ENCODE results near the gene MAP3K13.

MAP3K13 gene

GRCh38 chr3:185508335-185508991 lies 145.5 kb downstream of the MAP3K13 start:
- no peak for DNase-seq (ENCODE audit: low read depth)

GRCh38 chr3:185511711-185512110 lies 148.8 kb downstream of the MAP3K13 start:
- DNase-seq (ENCODE audit: low read depth): no peak

GRCh38 chr3:185517387-185518130 lies 154.6 kb downstream of the MAP3K13 start:
- no peak for DNase-seq (ENCODE audit: low read depth)

GRCh38 chr3:185519021-185519420 lies 156.1 kb downstream of the MAP3K13 start:
- DNase-seq (ENCODE audit: low read depth): no peak

- no peak for DNase-seq (ENCODE audit: low read depth)
These were observed 158.6 kb downstream of the MAP3K13 start for GRCh38 chr3:185521349-185522138.

- no peak for DNase-seq (ENCODE audit: low read depth)
These were observed 163.5 kb downstream of the MAP3K13 start for GRCh38 chr3:185526349-185526951.

GRCh38 chr3:185527364-185527763 lies 164.4 kb downstream of the MAP3K13 start:
- DNase-seq (ENCODE audit: low read depth): no peak

GRCh38 chr3:185528532-185528931 lies 165.6 kb downstream of the MAP3K13 start:
- DNase-seq (ENCODE audit: low read depth): no peak

- no peak for DNase-seq (ENCODE audit: low read depth)
These were observed 167.9 kb downstream of the MAP3K13 start for GRCh38 chr3:185530856-185531255.

- DNase-seq (ENCODE audit: low read depth): no peak
These were observed 170.0 kb downstream of the MAP3K13 start for GRCh38 chr3:185532901-185533300.

- DNase-seq (ENCODE audit: low read depth): peak; percentile 14
These were observed 171.6 kb downstream of the MAP3K13 start for GRCh38 chr3:185534511-185534910.

- peak; percentile 78 for DNase-seq (ENCODE audit: low read depth)
These were observed 174.5 kb downstream of the MAP3K13 start for GRCh38 chr3:185537369-185537970.
